ENCODE measurements around the gene HTR2A.

Gene HTR2A

GRCh38 chr13:46896341-46897137, at the start of gene HTR2A:
Gene HTR2A, minus strand, starts transcription at chr13:46897053. Its CDS starts 1,147 bp downstream, at chr13:46895906.
- peak within 1 kb of the TSS; percentile 42 for H3K4me3 ChIP-seq (ENCODE audit: low read depth, low read length)
- DNase-seq (ENCODE audit: low read depth) = no peak

GRCh38 chr13:46936525-46936924, 39.7 kb upstream of the HTR2A start:
- no peak for DNase-seq (ENCODE audit: low read depth)
- no peak overlapping the region for H3K4me3 ChIP-seq (ENCODE audit: low read depth, low read length)

- DNase-seq (ENCODE audit: low read depth) = no peak
- no peak overlapping the region for H3K4me3 ChIP-seq (ENCODE audit: low read depth, low read length)
Measured at GRCh38 chr13:46934749-46935148, 37.9 kb upstream of the HTR2A start.

- no peak overlapping the region for H3K4me3 ChIP-seq (ENCODE audit: low read depth, low read length)
- DNase-seq (ENCODE audit: low read depth) = peak; percentile 36
Measured at GRCh38 chr13:46926916-46927590, 30.2 kb upstream of the HTR2A start.

GRCh38 chr13:46925486-46925885, 28.6 kb upstream of the HTR2A start:
- H3K4me3 ChIP-seq (ENCODE audit: low read depth, low read length) = no peak overlapping the region
- DNase-seq (ENCODE audit: low read depth) = no peak

- no peak for DNase-seq (ENCODE audit: low read depth)
- no peak overlapping the region for H3K4me3 ChIP-seq (ENCODE audit: low read depth, low read length)
Measured at GRCh38 chr13:46914341-46914740, 17.5 kb upstream of the HTR2A start.

GRCh38 chr13:46913757-46914156, 16.9 kb upstream of the HTR2A start:
- no peak for DNase-seq (ENCODE audit: low read depth)
- no peak overlapping the region for H3K4me3 ChIP-seq (ENCODE audit: low read depth, low read length)

GRCh38 chr13:46909042-46909441, 12.2 kb upstream of the HTR2A start:
- DNase-seq (ENCODE audit: low read depth) = no peak
- H3K4me3 ChIP-seq (ENCODE audit: low read depth, low read length) = no peak overlapping the region

- no peak overlapping the region for H3K4me3 ChIP-seq (ENCODE audit: low read depth, low read length)
- no peak for DNase-seq (ENCODE audit: low read depth)
Measured at GRCh38 chr13:46908501-46908900, 11.6 kb upstream of the HTR2A start.

- no peak for DNase-seq (ENCODE audit: low read depth)
- H3K4me3 ChIP-seq (ENCODE audit: low read depth, low read length) = no peak overlapping the region
Measured at GRCh38 chr13:46906405-46906804, 9.6 kb upstream of the HTR2A start.

GRCh38 chr13:46905249-46905648, 8.4 kb upstream of the HTR2A start:
- H3K4me3 ChIP-seq (ENCODE audit: low read depth, low read length) = no peak overlapping the region

GRCh38 chr13:46903748-46904147, 6.9 kb upstream of the HTR2A start:
- DNase-seq (ENCODE audit: low read depth) = no peak
- no peak overlapping the region for H3K4me3 ChIP-seq (ENCODE audit: low read depth, low read length)

More at GRCh38 chr13:46905249-46905648, 8.4 kb upstream of the HTR2A start:
- no peak for DNase-seq (ENCODE audit: low read depth)

GRCh38 chr13:46901721-46902120, 4.9 kb upstream of the HTR2A start:
- H3K4me3 ChIP-seq (ENCODE audit: low read depth, low read length) = no peak overlapping the region
- DNase-seq (ENCODE audit: low read depth) = no peak

- no peak overlapping the region for H3K4me3 ChIP-seq (ENCODE audit: low read depth, low read length)
- no peak for DNase-seq (ENCODE audit: low read depth)
Measured at GRCh38 chr13:46899801-46900200, 2.9 kb upstream of the HTR2A start.

- DNase-seq (ENCODE audit: low read depth) = no peak
- no peak overlapping the region for H3K4me3 ChIP-seq (ENCODE audit: low read depth, low read length)
Measured at GRCh38 chr13:46895381-46895780, 1.5 kb downstream of the HTR2A start.

- no peak for DNase-seq (ENCODE audit: low read depth)
- H3K4me3 ChIP-seq (ENCODE audit: low read depth, low read length) = peak overlapping the region; percentile 65
Measured at GRCh38 chr13:46894568-46894967, 2.3 kb downstream of the HTR2A start.

GRCh38 chr13:46893798-46894560, 2.9 kb downstream of the HTR2A start:
- DNase-seq (ENCODE audit: low read depth) = no peak
- H3K4me3 ChIP-seq (ENCODE audit: low read depth, low read length) = peak overlapping the region; percentile 65

GRCh38 chr13:46893221-46893740, 3.6 kb downstream of the HTR2A start:
- H3K4me3 ChIP-seq (ENCODE audit: low read depth, low read length) = peak overlapping the region; percentile 65
- no peak for DNase-seq (ENCODE audit: low read depth)

- DNase-seq (ENCODE audit: low read depth) = no peak
- no peak overlapping the region for H3K4me3 ChIP-seq (ENCODE audit: low read depth, low read length)
Measured at GRCh38 chr13:46885018-46885417, 11.8 kb downstream of the HTR2A start.

GRCh38 chr13:46884531-46884930, 12.3 kb downstream of the HTR2A start:
- H3K4me3 ChIP-seq (ENCODE audit: low read depth, low read length) = no peak overlapping the region
- no peak for DNase-seq (ENCODE audit: low read depth)

All from skeletal muscle cell (primary cell).